Stimulated activated naive CD8-positive, alpha-beta T cell treated with anti-CD3 and anti-CD28 coated beads, Interleukin-15, Interleukin-2, amounts not matched to agents 100 ng/mL and 50 ng/mL, for 24 hours (primary cell): ENCODE results near the gene SLC22A14.

Source experiments
- H3K27ac Mint-ChIP-seq: one replicate; pipeline ENCODE4 v1.8.0; 2021; ENCODE audit warnings: mild to moderate bottlenecking, mixed read lengths
- H3K27me3 Mint-ChIP-seq: one replicate; pipeline ENCODE4 v1.8.0; 2021; ENCODE audit warnings: mixed read lengths
- H3K36me3 Mint-ChIP-seq: one replicate; pipeline ENCODE4 v1.8.0; 2021; ENCODE audit warnings: low read depth, mixed read lengths
- H3K4me1 Mint-ChIP-seq: one replicate; pipeline ENCODE4 v1.8.0; 2021; ENCODE audit warnings: low read depth, mixed read lengths
- H3K4me3 Mint-ChIP-seq: one replicate; pipeline ENCODE4 v1.8.0; 2021; ENCODE audit warnings: mild to moderate bottlenecking, mixed read lengths
- H3K9me3 Mint-ChIP-seq: one replicate; pipeline ENCODE4 v1.8.0; 2021; ENCODE audit warnings: mixed read lengths

SLC22A14 gene

DNA sequence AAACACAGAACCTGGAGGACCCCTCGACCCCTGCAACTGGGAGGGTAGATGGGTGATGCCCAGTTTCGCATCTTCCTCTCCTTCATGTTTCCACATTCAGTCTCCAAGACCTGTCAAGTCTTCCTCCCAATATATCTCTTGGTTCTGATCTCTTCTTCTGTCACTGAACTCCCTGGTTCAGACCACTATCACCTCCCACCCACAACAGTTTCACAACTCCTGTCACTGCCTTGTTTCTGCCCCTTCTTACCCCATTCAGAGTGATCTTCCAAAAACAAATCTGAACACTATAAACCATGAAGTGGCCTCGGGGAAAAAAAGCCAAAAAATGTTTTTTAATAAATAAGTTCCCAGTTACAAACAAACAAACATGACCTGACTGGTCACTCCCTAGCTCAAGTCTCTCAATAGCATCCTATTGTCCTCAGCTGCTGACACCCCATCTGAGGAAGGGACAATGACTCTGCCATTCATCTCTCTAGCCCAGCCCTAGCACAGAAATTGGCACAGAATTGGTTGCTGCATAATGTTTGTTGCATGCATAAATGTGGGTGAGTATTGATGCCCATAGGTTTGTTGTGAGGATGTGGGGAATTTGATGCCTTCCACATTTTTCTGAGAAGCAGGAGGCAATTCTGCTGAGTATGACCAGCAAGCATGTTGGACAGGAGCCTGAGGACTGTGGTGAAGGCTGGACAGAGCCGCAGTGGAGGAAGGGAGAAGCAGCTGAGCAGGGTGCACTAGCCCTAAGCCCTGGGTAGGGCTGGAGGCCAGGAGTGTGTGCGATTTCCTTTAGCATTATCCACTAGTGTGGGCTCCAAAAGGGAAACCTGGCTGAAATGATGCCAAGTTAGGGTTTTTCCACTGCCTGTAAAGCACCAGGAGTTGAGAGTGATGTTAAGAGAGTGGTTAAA lies 52.3 kb downstream of the SLC22A14 start:
- no peaks in the 10 kb centered on the region for H3K4me1 Mint-ChIP-seq
- H3K4me3 Mint-ChIP-seq = no peak overlapping the region
- no peaks in the 10 kb centered on the region for H3K36me3 Mint-ChIP-seq
- no peak overlapping the region for H3K27ac Mint-ChIP-seq
- H3K9me3 Mint-ChIP-seq = no peaks in the 10 kb centered on the region
- H3K27me3 Mint-ChIP-seq = peaks cover under 1% of the 10 kb centered on the region

DNA sequence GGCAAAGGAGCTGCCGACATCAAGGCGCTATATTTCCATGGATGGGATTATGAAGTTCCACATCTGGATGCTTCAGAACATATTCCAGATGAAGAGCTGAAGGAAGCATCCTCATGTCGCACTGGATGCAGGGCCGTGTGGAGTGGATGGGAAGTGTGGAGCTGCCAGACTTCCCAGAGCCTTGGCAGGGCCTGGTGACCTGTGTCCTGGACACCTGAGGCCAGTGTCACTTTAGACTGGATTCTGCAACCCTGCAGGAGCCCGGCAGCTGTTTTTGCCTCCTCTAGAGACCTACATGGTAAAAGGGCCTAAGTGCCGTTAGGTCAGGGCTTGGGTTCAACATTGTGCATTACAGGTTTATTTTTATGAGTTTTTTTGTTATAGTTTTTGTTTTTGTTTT lies 53.2 kb downstream of the SLC22A14 start:
- no peaks in the 10 kb centered on the region for H3K36me3 Mint-ChIP-seq
- H3K4me1 Mint-ChIP-seq = no peaks in the 10 kb centered on the region
- H3K27me3 Mint-ChIP-seq = peaks cover 5% of the 10 kb centered on the region
- H3K4me3 Mint-ChIP-seq = no peak overlapping the region
- H3K9me3 Mint-ChIP-seq = no peaks in the 10 kb centered on the region
- H3K27ac Mint-ChIP-seq = no peak overlapping the region

DNA sequence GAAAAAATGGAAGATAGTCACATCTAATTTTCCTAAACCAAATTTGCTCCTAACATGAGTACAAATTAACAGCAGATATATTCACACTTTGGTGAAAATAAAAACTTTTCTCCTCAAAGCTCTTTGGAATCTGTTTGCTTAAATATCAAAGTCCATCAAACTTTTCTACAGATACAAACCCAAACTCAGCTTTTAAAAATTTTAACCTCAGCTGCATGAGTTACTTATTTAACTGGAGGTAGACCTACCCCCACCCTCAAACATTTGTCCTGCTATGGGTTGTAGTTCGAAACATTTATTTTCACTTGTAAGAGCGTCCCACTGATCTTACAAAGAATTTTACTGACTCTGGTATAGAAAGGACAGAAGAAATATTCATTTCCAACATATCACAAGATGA lies 55.6 kb downstream of the SLC22A14 start:
- peaks cover 5% of the 10 kb centered on the region for H3K27me3 Mint-ChIP-seq
- H3K27ac Mint-ChIP-seq = no peak overlapping the region
- no peaks in the 10 kb centered on the region for H3K36me3 Mint-ChIP-seq
- H3K4me3 Mint-ChIP-seq = no peak overlapping the region
- no peaks in the 10 kb centered on the region for H3K9me3 Mint-ChIP-seq
- no peaks in the 10 kb centered on the region for H3K4me1 Mint-ChIP-seq

DNA sequence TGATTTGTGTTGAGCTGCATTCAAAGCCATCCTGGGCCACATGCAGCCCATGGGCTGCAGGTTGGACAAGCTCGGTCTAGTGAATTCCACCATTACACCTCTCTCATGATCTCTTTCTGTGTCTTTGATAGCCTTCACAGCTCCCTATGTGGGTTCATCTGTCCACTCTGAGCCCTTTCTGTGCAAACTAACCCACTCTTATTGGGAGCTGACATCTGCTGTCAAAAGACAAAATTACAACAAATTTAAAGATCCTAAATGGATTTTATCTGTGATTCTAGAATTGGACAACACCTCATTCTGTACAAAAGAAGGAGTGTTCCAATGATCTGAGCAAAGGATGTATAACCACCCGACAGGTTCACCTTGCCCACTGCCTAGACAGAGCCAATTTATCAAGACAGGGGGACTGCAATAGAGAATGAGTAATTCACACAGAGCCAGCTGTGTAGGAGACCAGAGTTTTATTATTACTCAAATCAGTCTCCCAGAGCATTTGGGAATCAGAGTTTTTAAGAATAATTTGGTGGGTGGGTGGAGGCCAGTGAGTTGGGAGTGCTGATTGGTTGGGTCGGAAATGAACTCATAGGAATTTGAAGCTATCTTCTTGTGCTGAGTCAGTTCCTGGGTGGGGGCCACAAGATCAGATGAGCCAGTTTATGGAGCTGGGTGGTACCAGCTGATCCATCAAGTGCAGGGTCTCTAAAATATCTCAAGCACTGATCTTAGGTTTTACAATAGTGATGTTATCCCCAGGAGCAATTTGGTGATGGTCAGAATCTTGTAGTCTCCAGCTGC lies 61.9 kb downstream of the SLC22A14 start:
- Mint-ChIP-seq H3K4me3 (no peak overlapping the region), H3K36me3 (no peaks in the 10 kb centered on the region)

DNA sequence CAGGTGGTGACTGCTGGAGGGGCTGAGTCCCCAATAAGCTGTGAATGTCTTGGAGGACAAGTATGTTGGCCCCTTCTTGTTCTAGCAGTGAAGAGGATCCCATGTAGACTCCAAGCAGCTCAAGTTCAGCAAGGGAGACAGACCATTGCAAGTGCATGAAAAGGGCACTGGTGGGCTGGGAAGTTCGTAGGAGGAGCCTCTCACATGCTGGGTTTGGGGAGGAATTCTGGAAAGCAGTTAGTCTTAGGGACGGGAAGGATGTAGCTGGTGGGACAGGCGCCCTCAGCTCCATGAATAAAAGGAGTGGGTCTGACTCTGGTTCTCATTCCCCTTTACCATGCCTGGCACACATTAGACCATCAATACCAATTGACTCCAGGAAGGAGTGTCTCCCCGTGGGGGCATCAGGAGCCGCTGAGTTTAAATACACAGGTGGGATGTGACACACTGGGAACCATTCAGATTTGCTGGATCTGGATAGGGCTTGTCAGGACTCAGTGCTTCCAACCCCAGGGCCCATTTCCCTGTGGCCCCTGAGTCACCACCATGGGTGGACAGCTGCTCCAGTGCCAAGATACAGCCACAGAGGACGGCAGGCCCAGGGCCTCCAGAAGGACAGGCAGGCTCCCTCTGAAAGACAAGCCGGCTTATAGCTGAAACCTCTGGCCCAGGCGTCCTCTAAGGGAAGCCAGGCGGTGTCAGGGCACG lies 63.9 kb downstream of the SLC22A14 start:
- H3K4me3 Mint-ChIP-seq = peak overlapping the region; percentile 69
- H3K27ac Mint-ChIP-seq = no peak overlapping the region
- H3K27me3 Mint-ChIP-seq = peaks cover 8% of the 10 kb centered on the region
- H3K36me3 Mint-ChIP-seq = no peaks in the 10 kb centered on the region
- H3K4me1 Mint-ChIP-seq = no peaks in the 10 kb centered on the region
- H3K9me3 Mint-ChIP-seq = no peaks in the 10 kb centered on the region

More for the DNA sequence above, 61.9 kb downstream of the SLC22A14 start:
- Mint-ChIP-seq H3K27ac (no peak overlapping the region), H3K4me1 (no peaks in the 10 kb centered on the region), H3K27me3 (peaks cover 13% of the 10 kb centered on the region), H3K9me3 (no peaks in the 10 kb centered on the region)

DNA sequence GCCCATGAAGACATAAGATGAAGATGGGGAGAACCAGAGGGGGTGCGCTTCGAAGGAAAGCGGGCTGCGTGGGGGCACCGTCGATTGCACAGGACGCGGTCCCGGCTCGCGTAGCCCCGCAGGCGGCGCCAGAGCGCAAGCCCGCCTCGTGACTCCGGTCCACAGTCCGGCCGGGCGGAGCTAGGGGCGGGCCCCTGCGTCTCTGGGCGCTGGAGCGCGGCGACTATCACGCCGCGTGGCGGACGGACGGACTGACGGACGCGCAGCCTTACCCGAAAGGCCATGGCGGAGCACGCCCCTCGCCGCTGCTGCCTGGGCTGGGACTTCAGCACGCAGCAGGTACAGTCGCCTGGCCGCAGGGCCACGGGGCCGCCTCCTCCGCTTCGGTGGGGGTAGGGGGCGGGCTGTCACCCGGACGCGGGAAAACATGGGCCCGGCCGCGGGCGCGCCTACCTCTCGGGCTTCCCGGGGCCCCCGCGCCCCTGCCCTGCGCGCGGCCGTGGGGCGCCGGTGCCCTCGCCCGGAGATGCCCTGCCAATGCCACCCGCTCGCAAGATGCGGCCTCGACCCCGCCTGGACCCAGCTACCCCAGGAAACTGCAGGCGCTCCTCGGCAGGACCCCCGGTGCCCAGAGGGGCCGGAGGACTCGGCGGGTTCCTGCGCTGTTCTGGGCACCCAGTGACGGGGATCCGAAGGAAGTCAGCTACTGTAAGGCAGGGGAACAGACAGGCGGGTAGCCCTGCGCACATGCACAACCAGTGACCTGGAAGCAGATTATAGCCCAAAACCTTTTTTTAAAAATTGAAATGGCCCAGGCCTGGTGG lies 64.7 kb downstream of the SLC22A14 start, which contains the start of gene XYLB:
TSS of gene XYLB (plus strand) at position 199 of the 824 bp plus-strand sequence. CDS start at position 283, 84 bp downstream.
- H3K36me3 Mint-ChIP-seq = peaks cover 3% of the 10 kb centered on the region
- H3K27ac Mint-ChIP-seq = no peak within 1 kb of the TSS
- H3K4me3 Mint-ChIP-seq = peak within 1 kb of the TSS; percentile 75
- H3K4me1 Mint-ChIP-seq = no peaks in the 10 kb centered on the region
- no peaks in the 10 kb centered on the region for H3K9me3 Mint-ChIP-seq
- peaks cover 8% of the 10 kb centered on the region for H3K27me3 Mint-ChIP-seq

DNA sequence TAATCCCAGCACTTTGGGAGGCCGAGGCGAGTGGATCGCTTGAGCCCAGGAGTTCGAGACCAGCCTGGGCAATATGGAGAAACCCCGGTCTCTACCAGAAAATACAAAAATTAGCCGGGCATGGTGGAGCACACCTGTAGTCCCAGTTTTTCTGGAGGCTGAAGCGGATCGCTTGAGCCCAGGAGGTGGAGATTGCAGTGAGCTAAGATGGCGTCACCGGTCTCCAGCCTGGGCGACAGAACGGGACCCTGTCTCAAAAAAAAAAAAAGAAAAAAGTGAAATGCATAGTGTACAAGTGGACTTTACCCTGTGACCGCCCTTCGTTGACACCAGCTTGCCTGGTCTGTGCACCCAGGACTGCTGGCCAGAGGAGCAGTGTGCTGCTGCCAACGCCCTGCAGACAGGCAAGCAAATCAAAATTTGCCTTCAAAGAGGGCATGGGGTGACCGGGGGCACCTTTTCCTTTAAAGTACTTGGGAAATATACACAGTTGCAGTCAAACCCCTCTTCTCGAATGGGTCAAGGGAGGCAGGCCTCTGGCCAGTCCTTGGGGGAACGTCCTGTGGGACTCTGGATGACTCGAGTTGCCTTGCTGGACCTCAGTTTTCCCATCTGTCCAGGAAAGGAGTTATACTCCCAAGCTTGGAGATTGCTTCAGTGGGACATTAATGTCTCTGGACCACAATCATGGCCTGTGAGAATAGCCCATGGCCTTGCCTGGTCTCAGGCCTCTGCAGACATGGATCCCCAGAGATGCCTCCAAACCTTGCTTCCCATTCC lies 65.5 kb downstream of the SLC22A14 start:
- no peaks in the 10 kb centered on the region for H3K4me1 Mint-ChIP-seq
- peaks cover 8% of the 10 kb centered on the region for H3K27me3 Mint-ChIP-seq
- no peak overlapping the region for H3K27ac Mint-ChIP-seq
- peak overlapping the region; percentile 75 for H3K4me3 Mint-ChIP-seq
- peaks cover 9% of the 10 kb centered on the region for H3K36me3 Mint-ChIP-seq
- H3K9me3 Mint-ChIP-seq = no peaks in the 10 kb centered on the region

DNA sequence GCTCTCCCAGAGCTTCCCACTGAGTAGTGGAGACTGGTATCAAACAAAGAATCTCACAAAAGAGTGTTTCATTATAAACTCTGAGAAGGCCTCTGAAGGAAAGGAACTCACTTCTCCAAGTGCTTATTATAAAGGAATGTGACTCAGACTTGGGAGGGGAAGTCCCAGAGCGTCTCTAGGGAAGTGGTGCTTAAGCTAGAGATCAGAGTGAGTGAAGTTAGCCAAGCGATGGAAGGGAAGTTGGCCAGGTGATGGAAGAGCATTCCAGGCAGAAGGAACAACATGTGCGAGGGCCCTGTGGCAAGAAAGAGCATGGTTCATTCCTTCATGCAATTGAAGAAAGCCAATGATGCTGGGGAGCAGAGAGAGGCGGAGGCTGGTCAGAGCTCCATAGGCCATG lies 66.8 kb downstream of the SLC22A14 start:
- Mint-ChIP-seq H3K27me3 (peaks cover 5% of the 10 kb centered on the region), H3K27ac (no peak overlapping the region), H3K9me3 (no peaks in the 10 kb centered on the region), H3K36me3 (peaks cover 13% of the 10 kb centered on the region), H3K4me3 (no peak overlapping the region), H3K4me1 (no peaks in the 10 kb centered on the region)

DNA sequence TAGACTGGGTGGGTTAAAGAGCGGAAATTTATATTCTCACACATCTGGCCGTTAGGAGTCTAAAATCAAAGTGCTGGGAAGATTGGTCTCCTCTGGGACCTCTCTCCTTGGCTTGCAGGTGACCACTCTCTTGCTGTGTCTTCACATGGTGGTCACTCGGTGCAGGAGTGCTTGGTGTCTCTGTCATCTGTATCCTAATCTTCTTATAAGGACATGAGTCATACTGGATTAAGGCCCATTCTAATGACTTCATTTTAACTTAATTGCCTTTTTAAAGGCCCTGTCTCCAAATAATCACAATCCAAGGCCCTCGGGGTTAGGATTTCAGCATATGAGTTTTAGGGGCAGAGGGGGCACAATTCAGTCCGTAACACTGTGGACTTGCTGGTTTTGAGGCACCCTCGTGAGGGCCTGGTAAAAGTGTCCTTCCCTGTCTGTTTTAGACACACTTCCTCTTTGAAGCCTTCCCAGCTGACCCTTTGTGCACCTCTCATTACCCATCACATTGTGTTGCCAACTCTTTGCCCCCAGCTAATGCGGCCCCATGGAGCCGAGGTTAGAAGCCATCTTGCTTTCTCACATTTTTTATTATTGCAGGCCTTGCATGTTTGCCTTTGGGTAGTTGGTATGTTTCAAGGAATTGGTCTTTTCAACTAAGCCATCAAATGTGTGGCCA lies 67.7 kb downstream of the SLC22A14 start:
- Mint-ChIP-seq H3K27ac (no peak overlapping the region), H3K9me3 (no peaks in the 10 kb centered on the region), H3K27me3 (peaks cover 4% of the 10 kb centered on the region), H3K36me3 (peaks cover 13% of the 10 kb centered on the region), H3K4me3 (no peak overlapping the region), H3K4me1 (no peaks in the 10 kb centered on the region)

DNA sequence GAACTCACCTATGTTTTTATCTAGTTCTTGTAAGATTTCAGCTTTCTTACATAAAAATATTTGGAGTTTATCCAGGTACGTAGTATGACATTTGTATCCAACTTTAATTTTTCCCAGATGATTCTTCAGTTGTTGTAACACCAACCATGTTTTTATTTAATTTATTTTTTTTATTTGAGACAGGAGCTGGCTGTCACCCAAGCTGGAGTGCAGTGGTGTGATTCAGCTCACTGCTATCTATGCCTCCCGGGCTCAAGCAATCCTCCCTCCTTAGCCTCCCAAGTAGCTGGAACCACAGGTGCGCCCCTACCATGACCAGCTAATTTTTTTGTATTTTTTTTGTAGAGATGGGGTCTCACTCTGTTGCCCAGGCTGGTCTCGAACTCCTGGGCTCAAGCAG lies 71.1 kb downstream of the SLC22A14 start:
- no peak overlapping the region for H3K4me3 Mint-ChIP-seq
- no peaks in the 10 kb centered on the region for H3K4me1 Mint-ChIP-seq
- no peak overlapping the region for H3K27ac Mint-ChIP-seq
- H3K36me3 Mint-ChIP-seq = peaks cover 13% of the 10 kb centered on the region
- H3K9me3 Mint-ChIP-seq = no peaks in the 10 kb centered on the region
- H3K27me3 Mint-ChIP-seq = no peaks in the 10 kb centered on the region

DNA sequence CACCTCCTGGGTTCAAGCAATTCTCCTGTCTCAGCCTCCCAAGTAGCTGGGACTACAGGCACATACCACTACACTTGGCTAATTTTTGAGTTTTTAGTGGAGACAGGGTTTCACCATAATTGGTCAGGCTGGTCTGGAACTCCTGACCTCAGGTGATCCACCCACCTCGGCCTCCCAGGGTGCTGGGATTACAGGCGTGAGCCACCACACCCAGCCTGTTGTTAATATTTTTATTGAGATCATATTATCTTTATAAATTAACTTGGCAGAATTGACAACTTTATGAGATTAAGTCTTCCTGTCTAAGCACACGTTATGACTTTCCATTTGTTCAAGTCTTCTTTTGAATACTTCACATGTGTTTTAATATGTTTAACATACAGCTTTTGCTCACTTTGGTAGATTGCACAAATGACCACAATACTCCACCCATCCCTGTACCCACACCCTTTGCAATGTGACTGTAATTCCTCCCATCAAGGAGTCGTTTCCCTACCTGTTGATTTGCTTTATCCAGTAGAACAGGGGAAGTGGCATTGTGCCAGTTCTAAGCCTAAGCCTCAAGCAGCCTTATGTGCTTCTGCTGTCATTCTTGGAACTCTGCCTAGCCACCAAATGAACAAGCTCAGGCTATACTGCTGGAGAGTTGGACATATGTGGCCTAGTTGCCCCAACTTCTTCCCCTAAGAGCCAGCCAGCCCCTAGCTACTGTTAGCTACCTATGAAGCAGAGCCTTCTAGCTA lies 72.7 kb downstream of the SLC22A14 start:
- Mint-ChIP-seq H3K4me3 (no peak overlapping the region), H3K27me3 (no peaks in the 10 kb centered on the region), H3K9me3 (no peaks in the 10 kb centered on the region), H3K27ac (no peak overlapping the region), H3K4me1 (no peaks in the 10 kb centered on the region), H3K36me3 (peaks cover 13% of the 10 kb centered on the region)

DNA sequence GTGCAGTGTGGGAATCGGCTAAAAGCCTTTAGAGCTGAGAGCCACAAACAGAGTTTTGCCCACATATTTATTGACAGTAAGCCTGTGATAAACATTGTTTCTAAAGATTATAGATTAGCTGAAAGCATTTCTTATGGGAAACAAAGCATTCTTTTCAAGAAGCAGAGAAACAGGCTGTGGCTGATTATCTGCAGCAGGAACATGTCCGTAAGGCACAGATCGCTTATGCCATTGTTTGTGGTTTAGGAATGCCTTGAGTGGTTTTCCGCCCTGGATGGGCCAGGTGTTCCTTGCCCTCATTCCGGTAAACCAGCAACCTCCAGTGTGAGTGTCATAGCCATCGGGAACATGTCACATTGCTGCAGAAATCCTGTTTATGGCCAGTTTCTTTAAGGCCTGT lies 76.9 kb downstream of the SLC22A14 start:
- Mint-ChIP-seq H3K36me3 (peaks cover 3% of the 10 kb centered on the region), H3K4me3 (no peak overlapping the region), H3K27me3 (no peaks in the 10 kb centered on the region), H3K4me1 (no peaks in the 10 kb centered on the region), H3K27ac (no peak overlapping the region), H3K9me3 (no peaks in the 10 kb centered on the region)

DNA sequence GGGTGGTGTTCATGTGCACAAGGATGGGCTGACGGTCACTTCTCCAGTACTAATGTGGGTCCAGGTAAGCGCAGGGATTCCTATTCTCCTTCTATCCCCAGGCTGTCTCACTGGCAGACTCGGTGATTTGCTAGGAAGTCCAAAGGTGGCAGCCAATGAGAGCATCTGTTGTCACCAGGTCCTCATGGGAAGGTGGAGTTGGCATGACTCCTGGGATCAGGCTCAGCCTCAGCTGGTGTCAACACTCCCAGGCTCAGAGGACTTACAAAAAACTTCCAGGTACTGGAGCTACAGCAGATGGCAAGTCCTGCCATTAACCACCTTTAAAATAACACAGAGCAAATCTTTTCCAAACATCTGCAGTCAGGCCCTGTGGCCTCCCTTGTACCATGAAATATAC lies 78.3 kb downstream of the SLC22A14 start:
- H3K36me3 Mint-ChIP-seq = peaks cover 14% of the 10 kb centered on the region
- no peaks in the 10 kb centered on the region for H3K9me3 Mint-ChIP-seq
- no peaks in the 10 kb centered on the region for H3K27me3 Mint-ChIP-seq
- H3K4me3 Mint-ChIP-seq = no peak overlapping the region
- peaks cover 6% of the 10 kb centered on the region for H3K4me1 Mint-ChIP-seq
- no peak overlapping the region for H3K27ac Mint-ChIP-seq
